Mesendoderm (in vitro differentiated cells): ENCODE data around the gene DLG5.

Experiments used
- DNase-seq: peaks from one replicate; pipeline ENCODE4 v3.0.0; 2013
- H2AK5ac ChIP-seq: 2 replicates; pipeline ENCODE4 v1.6.1; 2013; ENCODE audit warnings: low read length, inconsistent platforms
- H2BK120ac ChIP-seq: 2 replicates; pipeline ENCODE4 v1.6.1; 2013; ENCODE audit warnings: low read depth, mild to moderate bottlenecking, low read length, moderate library complexity, mixed read lengths
- H2BK15ac ChIP-seq: replicated peaks from 2 replicates; pipeline ENCODE4 v1.6.1; 2013; ENCODE audit warnings: low read depth, mild to moderate bottlenecking, moderate library complexity
- H2BK5ac ChIP-seq: 2 replicates; pipeline ENCODE4 v1.6.1; 2013; ENCODE audit warnings: low read length, inconsistent platforms
- H3K18ac ChIP-seq: 2 replicates; pipeline ENCODE4 v1.6.1; 2013; ENCODE audit warnings: mild to moderate bottlenecking, low read length, mixed read lengths
- H3K23ac ChIP-seq: one replicate; pipeline ENCODE4 v1.6.1; 2013; ENCODE audit warnings: low read length
- H3K27ac ChIP-seq: 2 replicates; pipeline ENCODE4 v1.5.1; 2013; ENCODE audit warnings: low read depth, mild to moderate bottlenecking, inconsistent platforms, low read length, moderate library complexity
- H3K27me3 ChIP-seq: 2 replicates; pipeline ENCODE4 v1.6.1; 2013; ENCODE audit warnings: low read length, control low read depth, mild to moderate bottlenecking, inconsistent platforms; ENCODE audit not compliant: insufficient read depth, poor library complexity
- H3K36me3 ChIP-seq: 2 replicates; pipeline ENCODE4 v1.6.1; 2013; ENCODE audit warnings: low read length, inconsistent platforms; ENCODE audit not compliant: control insufficient read depth, insufficient read depth
- H3K4ac ChIP-seq: one replicate; pipeline ENCODE4 v1.6.1; 2013; ENCODE audit warnings: low read depth, mild to moderate bottlenecking, low read length, moderate library complexity
- H3K4me1 ChIP-seq: 2 replicates; pipeline ENCODE4 v1.6.1; 2013; ENCODE audit warnings: low read depth, low read length, inconsistent platforms; ENCODE audit not compliant: control insufficient read depth
- H3K4me2 ChIP-seq: 2 replicates; pipeline ENCODE4 v1.6.1; 2013; ENCODE audit warnings: low read length
- H3K4me3 ChIP-seq: 2 replicates; pipeline ENCODE4 v1.5.1; 2013; ENCODE audit warnings: mild to moderate bottlenecking, low read length
- H3K56ac ChIP-seq: one replicate; pipeline ENCODE4 v1.6.1; 2013; ENCODE audit warnings: low read length
- H3K79me1 ChIP-seq: 2 replicates; pipeline ENCODE4 v1.6.1; 2013; ENCODE audit warnings: low read length, inconsistent platforms
- H3K79me2 ChIP-seq: 2 replicates; pipeline ENCODE4 v1.6.1; 2013; ENCODE audit warnings: mild to moderate bottlenecking, low read length; ENCODE audit not compliant: control insufficient read depth, insufficient read depth
- H3K9ac ChIP-seq: 2 replicates; pipeline ENCODE4 v1.6.1; 2013; ENCODE audit warnings: low read length, inconsistent platforms
- H4K5ac ChIP-seq: one replicate; pipeline ENCODE4 v1.6.1; 2013; ENCODE audit warnings: low read length
- H4K8ac ChIP-seq: one replicate; pipeline ENCODE4 v1.6.1; 2013; ENCODE audit warnings: low read depth, mild to moderate bottlenecking, control low read depth, low read length, moderate library complexity
- WGBS: extraction: QIAGEN DNeasy Blood & Tissue Kit; methylation state at CpG from one replicate; pipeline ENCODE4 v1.1.7; 2013; ENCODE audit warnings: low lambda C conversion rate, missing lambda C conversion rate; ENCODE audit not compliant: insufficient coverage; ENCODE audit errors: extremely low coverage; 5-methylcytosine and 5-hydroxymethylcytosine counted together

DLG5 gene

GRCh38 chr10:77810446-77811335 is 115.9 kb downstream of the DLG5 start:
- Histone ChIP-seq H3K79me1 (no peaks in the 10 kb centered on the region), H3K4me3 (no peak overlapping the region), H3K27ac (no peak overlapping the region), H3K4me2 (no peak overlapping the region), H2BK120ac (no peak overlapping the region), H2BK15ac (no peak overlapping the region), H3K4ac (no peak overlapping the region), H3K56ac (no peak overlapping the region), H3K4me1 (no peaks in the 10 kb centered on the region), H3K27me3 (no peaks in the 10 kb centered on the region), H4K5ac (no peak overlapping the region), H2AK5ac (no peak overlapping the region), H4K8ac (no peak overlapping the region), H2BK5ac (no peak overlapping the region), H3K79me2 (no peaks in the 10 kb centered on the region), H3K18ac (no peak overlapping the region), H3K9ac (no peak overlapping the region), H3K23ac (no peak overlapping the region), H3K36me3 (peaks cover 30% of the 10 kb centered on the region)
- no CpG with 5 or more reads among the region's 23 CpGs for WGBS
- DNase-seq, result no peak

GRCh38 chr10:77809336-77809735 is 117.2 kb downstream of the DLG5 start:
- Histone ChIP-seq H3K56ac (no peak overlapping the region), H3K4me1 (no peaks in the 10 kb centered on the region), H3K36me3 (peaks cover 37% of the 10 kb centered on the region), H2AK5ac (no peak overlapping the region), H3K79me2 (no peaks in the 10 kb centered on the region), H3K4me3 (no peak overlapping the region), H2BK15ac (no peak overlapping the region), H3K4ac (no peak overlapping the region), H3K9ac (no peak overlapping the region), H3K27ac (no peak overlapping the region), H3K18ac (no peak overlapping the region), H3K4me2 (no peak overlapping the region), H4K8ac (no peak overlapping the region), H4K5ac (no peak overlapping the region), H3K27me3 (no peaks in the 10 kb centered on the region), H3K79me1 (no peaks in the 10 kb centered on the region), H2BK120ac (no peak overlapping the region), H2BK5ac (no peak overlapping the region), H3K23ac (no peak overlapping the region)
- no CpG with 5 or more reads among the region's 8 CpGs for WGBS
- DNase-seq, result no peak

GRCh38 chr10:77807706-77808105 is 118.8 kb downstream of the DLG5 start:
- no peak overlapping the region for H4K5ac ChIP-seq
- H3K56ac ChIP-seq, result no peak overlapping the region
- no peaks in the 10 kb centered on the region for H3K79me2 ChIP-seq
- no peak overlapping the region for H2BK120ac ChIP-seq
- H2BK5ac ChIP-seq, result no peak overlapping the region
- H3K9ac ChIP-seq, result no peak overlapping the region
- no peak for DNase-seq
- no peak overlapping the region for H3K4me3 ChIP-seq
- H3K36me3 ChIP-seq, result peaks cover 35% of the 10 kb centered on the region
- H4K8ac ChIP-seq, result no peak overlapping the region
- no peaks in the 10 kb centered on the region for H3K27me3 ChIP-seq
- no CpG with 5 or more reads among the region's 9 CpGs for WGBS
- no peak overlapping the region for H2AK5ac ChIP-seq
- H3K4me1 ChIP-seq, result no peaks in the 10 kb centered on the region
- no peak overlapping the region for H3K18ac ChIP-seq
- no peak overlapping the region for H3K4ac ChIP-seq
- H3K23ac ChIP-seq, result no peak overlapping the region
- no peak overlapping the region for H2BK15ac ChIP-seq
- no peak overlapping the region for H3K4me2 ChIP-seq
- no peaks in the 10 kb centered on the region for H3K79me1 ChIP-seq
- H3K27ac ChIP-seq, result no peak overlapping the region

- no peaks in the 10 kb centered on the region for H3K79me2 ChIP-seq
- H3K23ac ChIP-seq, result no peak overlapping the region
- H2BK120ac ChIP-seq, result no peak overlapping the region
- H3K56ac ChIP-seq, result no peak overlapping the region
- no peaks in the 10 kb centered on the region for H3K79me1 ChIP-seq
- WGBS, result no CpG with 5 or more reads among the region's 19 CpGs
- no peak overlapping the region for H4K8ac ChIP-seq
- H3K4ac ChIP-seq, result no peak overlapping the region
- peaks cover 34% of the 10 kb centered on the region for H3K36me3 ChIP-seq
- no peak overlapping the region for H3K4me3 ChIP-seq
- H4K5ac ChIP-seq, result no peak overlapping the region
- H3K27me3 ChIP-seq, result no peaks in the 10 kb centered on the region
- no peak for DNase-seq
- H2BK15ac ChIP-seq, result no peak overlapping the region
- H3K4me2 ChIP-seq, result no peak overlapping the region
- no peak overlapping the region for H2AK5ac ChIP-seq
- H3K27ac ChIP-seq, result no peak overlapping the region
- no peak overlapping the region for H3K18ac ChIP-seq
- no peak overlapping the region for H2BK5ac ChIP-seq
- H3K4me1 ChIP-seq, result no peaks in the 10 kb centered on the region
- no peak overlapping the region for H3K9ac ChIP-seq
Measured at GRCh38 chr10:77806511-77807157, 119.9 kb downstream of the DLG5 start.

- DNase-seq, result no peak
- no peak overlapping the region for H2BK15ac ChIP-seq
- peaks cover 3% of the 10 kb centered on the region for H3K79me2 ChIP-seq
- no peak overlapping the region for H4K8ac ChIP-seq
- H3K27ac ChIP-seq, result no peak overlapping the region
- no peak overlapping the region for H3K4me2 ChIP-seq
- H3K79me1 ChIP-seq, result no peaks in the 10 kb centered on the region
- H3K56ac ChIP-seq, result no peak overlapping the region
- H3K4me1 ChIP-seq, result no peaks in the 10 kb centered on the region
- H2BK5ac ChIP-seq, result no peak overlapping the region
- H3K23ac ChIP-seq, result no peak overlapping the region
- H3K4ac ChIP-seq, result no peak overlapping the region
- no CpG with 5 or more reads among the region's 14 CpGs for WGBS
- H3K4me3 ChIP-seq, result no peak overlapping the region
- H4K5ac ChIP-seq, result no peak overlapping the region
- H3K18ac ChIP-seq, result no peak overlapping the region
- H2BK120ac ChIP-seq, result no peak overlapping the region
- no peaks in the 10 kb centered on the region for H3K27me3 ChIP-seq
- H3K9ac ChIP-seq, result no peak overlapping the region
- no peak overlapping the region for H2AK5ac ChIP-seq
- H3K36me3 ChIP-seq, result peaks cover 31% of the 10 kb centered on the region
Measured at GRCh38 chr10:77805676-77806075, 120.9 kb downstream of the DLG5 start.
